Raji (cell line): ENCODE measurements around the gene CLEC5A.

Experiments
- POLR2A ChIP-seq: IDR thresholded peaks from 2 replicates; pipeline ENCODE4 v1.6.1; 2011; ENCODE audit warnings: low read depth, low read length, control low read depth; ENCODE audit not compliant: insufficient read depth

Gene CLEC5A

DNA sequence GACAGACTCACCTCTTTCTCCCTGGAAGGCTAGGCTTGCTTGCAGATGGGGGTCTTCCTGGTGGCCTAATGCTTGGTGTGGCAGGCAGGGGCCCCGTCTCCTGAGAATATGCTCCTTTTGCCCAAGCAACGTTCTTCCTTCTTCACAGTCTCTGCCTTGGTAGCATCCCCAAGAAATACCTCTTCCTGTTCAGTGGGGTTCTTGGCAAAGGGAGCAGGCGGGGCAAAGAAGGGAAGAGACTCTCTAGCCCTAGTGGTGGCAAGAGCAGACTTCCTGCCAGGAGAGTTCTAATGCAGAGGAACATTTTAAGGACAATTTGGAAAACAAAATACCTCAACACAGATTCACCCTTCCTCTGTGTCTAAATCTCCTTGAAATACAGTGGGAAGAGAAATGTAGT, at the start of gene CLEC5A:
CLEC5A (minus strand) TSS at position 179 of the 400 bp plus-strand sequence. CDS start 682 bp downstream, outside the sequence.
- TF ChIP-seq POLR2A, result no peak

DNA sequence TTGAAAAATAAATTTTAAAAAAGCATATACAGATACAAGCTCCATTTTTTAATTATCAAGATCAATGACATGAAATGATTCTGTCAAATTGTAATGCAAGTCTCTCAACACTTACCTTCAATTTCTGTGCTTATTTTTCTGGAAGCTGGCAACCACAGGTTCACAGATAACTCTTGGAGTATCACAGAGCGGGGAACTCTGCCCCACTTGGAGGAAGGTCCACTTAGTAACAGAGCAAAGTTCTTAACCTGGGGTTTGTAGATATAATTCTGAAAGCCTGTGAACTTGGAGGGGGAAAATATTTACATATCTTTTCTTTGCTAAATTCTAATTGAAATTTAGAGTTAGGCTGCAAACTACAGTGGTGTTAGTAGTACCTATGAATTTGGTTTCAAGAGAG, 46.6 kb upstream of the CLEC5A start:
- TF ChIP-seq POLR2A, result no peak

DNA sequence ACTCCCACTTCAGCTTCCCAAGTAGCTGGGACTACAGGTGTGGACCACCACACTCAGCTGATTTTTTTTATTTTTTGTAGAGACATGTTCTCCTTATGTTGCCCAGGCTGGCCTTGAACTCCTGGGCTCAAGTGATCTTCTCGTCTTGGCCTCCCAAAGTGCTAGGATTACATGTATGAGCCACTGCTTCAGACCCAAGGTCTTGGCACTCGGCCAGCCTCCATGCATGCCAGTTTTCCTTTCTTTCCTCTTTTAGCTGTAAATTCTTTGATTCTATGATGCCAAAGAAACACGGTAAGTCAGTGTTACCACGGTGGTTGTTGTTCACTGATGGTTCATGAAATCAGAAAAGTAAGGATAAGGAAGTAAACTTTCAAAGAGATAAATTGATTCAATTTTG, 45.9 kb upstream of the CLEC5A start:
- no peak for TF ChIP-seq POLR2A

DNA sequence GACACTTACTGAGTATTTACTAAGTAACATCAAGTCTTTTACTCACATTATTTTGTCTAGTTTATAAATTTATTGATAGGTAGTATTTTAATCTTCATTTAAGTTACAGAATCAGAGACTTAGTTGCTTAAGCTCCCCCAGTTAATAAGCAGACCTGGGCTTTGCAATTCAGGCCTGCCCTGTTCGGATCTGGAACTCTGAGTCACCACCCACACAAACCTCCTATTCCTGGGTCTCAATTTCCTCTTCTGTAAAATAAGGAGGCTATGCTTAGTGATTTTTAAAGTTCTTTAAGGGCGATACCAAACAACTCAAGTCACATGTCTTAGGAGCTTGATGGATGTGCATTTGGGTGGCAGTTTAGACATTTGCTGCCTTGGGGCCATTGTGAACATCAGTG, 45.4 kb upstream of the CLEC5A start:
- no peak for TF ChIP-seq POLR2A

DNA sequence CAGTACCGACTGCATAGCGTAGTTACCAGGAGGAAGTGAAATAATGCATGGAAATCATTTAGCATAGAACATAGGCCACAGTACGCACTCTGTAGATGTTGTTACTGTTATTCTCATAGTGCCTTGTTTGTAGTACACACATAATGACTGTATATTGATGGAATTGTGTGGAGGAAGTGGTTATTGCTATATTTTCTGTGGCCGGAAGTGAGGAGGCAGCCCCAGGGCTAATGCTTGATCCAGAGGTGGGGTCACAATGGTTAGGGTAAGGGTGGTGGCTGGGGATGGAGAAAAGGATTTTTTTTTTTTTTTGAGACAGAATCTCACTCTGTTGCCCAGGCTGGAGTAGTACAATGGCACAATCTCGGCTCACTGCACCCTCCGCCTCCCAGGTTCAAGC, 44.4 kb upstream of the CLEC5A start:
- no peak for TF ChIP-seq POLR2A

DNA sequence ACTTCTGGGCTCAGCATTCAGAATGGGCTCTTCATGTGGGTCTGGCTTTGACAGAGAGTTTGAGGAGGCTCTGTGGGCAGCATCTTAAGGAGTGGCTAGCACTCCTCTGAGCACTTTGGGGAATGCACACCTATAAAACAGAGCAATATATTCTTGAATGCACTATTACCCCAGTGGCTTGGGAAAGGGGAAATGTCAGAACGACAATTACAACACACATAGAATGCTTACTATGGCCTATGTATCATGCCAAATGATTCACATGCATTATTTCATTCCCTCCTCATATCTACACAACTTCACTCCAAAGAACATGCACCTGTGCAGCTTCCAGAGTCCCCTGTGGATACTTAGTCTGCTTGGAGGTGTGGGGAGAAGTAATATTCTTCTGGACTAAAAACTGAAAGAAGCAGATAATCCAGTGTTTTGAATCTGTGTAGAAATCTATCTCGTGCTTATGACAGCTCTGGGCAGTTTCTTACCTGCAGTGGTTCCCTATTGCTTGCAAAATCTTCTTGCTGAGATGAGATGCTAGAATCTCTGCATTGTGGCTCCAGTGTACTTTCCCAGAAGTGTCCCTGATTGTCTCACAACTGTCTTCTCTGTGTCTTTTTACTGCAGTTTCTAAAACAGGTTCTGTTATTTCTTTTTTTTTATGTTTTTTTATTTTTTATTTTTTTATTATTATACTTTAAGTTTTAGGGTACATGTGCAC, 43.4 kb upstream of the CLEC5A start:
- TF ChIP-seq POLR2A, result no peak

DNA sequence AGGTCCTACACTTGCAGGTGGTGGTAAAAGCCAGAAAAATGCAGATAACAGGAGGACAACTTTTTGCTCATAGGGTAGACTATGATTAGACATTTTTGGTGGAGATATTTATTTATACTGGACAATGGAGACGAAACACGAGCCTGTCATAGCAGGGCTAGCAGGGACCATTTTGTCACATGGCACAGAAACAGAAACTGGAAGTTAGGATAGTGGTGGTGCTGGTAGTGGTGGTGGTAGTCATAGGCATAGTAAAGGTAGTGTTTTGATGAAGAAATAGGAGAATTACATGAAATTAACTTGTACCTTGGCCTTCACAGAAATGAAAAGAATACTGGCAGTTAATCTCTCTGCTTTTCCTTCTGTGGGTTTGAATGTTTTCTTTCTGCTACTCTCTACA, 40.1 kb upstream of the CLEC5A start:
- TF ChIP-seq POLR2A, result no peak

DNA sequence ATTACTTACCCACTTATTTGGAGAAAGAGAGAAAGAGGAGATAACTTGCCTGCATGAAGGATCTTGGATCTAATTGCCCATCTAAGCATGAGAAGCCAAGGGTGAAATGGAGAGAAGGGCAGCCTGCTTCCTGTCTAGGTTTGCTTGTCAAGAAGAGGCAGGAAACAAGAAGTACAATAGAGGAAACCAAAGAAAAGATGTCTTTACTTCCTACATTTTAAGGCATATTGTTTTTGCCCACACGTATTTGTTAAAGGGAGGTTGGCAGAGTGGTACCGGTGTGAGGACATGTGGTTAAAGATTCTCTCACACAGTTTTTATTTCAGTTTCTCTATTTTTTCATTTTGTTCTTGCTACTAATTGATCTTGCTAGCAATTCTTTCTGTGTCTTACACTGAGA, 32.8 kb upstream of the CLEC5A start:
- no peak for TF ChIP-seq POLR2A

DNA sequence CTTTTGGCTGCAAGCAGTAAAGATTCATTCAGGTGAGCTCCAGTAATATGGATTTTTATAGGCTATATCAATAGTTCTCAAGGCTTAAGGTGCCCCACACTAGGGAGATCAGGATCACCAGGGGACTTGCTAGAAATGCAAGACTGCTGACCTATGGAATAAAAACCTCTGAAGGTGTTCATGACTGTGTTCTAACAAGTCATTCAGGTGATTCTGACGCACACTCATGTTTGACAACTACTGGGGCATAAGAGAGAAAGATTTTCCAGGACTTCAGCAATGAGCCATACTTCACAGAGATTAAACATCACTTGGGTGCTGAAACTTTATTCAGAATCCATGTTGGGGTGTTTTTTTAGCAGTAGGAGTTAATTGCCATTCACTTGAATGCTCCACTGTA, 31.6 kb upstream of the CLEC5A start:
- no peak for TF ChIP-seq POLR2A

DNA sequence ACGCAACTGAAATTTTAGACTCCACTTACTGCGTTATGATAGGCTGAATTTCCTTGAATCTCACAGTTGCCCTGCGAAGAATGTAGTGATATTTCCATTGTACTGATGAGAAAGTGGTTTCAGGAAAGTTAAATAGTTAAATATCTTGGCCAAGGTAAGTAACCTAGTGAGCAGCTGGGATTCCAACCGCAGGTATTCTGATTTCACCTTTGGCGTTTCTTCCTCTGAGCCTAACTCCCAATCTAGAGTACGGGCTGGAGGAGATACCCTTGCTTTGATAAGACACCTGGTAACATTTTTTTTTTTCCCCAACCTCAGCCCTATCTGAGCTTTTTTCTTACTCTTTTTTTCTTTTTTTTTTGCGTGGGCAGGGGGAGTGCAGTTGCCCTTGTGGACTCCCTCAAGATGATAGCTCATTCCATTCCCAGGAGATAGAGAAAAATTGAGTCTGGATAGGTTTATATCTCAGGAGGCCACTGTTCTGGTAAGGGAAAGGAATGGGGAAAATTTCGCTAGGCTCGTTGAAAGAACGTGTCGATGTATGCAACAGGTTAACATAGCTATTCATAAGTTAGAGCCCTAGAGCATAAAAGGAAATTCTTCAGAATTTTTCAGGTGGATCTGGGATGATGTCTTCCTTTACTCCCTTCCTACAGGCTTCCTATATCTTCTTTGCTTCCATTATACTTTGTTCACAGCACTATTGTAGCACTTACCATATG, 29.9 kb upstream of the CLEC5A start:
- TF ChIP-seq POLR2A, result no peak

DNA sequence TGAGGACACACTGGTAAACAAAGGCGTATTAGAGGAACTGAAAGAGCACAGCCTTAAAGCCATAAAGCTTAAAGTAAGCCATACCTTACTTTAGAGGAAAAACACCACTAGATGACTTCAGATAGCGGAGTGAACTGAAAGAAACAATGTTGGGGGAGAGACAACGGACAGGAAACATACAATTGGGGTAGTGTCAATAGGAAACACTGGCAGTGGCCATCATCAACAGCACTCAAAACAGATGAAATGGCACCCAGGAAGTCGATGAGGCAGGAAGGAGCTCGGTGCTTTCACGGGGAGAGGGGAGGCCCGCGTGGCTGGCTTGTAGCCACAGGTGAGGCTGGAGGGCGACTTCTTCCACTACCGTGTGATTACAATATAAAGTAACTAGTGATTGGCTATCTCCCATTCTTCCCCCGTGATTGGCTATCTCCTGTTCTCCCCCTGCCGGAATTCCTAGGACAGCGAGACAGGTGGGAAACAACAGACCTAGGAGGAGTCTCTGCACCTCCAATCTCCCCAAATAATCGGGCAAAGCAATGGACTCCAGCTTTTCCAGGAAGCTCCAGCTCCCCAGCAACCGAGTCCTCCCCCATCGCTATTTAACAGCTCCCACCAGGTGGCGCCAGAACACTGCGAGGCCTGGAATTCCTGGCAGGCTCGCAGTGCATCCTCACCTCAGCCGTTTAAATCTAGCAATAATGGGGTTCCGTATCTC, 29.2 kb upstream of the CLEC5A start:
- no peak for TF ChIP-seq POLR2A

DNA sequence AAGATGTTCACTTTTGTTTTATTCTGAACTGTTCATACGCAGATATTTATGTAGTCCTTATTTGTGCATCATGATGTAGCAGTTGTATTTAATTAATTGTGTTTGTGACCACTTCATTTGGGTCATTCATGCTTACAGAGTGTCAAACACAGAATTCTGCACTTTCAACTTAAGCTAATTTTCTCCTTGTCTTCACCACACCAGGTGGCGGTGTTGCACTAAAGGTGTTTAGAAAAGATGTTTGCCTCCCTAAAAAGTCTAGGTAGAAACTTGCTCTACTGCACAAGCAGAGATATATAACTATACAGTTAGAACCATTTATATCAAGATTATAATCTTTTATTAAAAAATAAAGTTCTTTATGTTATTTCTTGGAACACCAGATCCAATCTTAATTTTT, 28.1 kb upstream of the CLEC5A start:
- TF ChIP-seq POLR2A, result no peak

DNA sequence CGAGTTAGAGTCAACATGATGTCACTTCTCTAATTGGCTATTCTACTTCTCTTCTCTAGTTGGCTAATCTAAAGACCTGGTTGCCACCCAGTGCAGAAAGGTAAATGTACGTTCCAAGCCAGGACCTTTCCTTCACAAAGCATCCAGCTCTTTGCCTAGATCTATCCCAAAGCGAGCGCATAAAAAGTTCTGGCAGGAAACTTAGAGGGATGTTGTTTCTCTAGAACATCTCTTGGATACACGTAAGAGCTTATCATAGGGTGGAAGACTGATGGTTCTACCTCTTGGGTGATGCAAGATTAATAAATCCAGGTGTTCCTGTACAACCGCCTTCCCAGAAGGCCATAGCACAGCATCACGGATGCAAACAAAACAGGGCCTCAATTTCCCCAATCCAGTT, 26.9 kb upstream of the CLEC5A start, which contains the start of gene TAS2R38:
TAS2R38 (minus strand) TSS at position 101 of the 400 bp plus-strand sequence; CDS start at position 17, 84 bp downstream.
- TF ChIP-seq POLR2A, result no peak

DNA sequence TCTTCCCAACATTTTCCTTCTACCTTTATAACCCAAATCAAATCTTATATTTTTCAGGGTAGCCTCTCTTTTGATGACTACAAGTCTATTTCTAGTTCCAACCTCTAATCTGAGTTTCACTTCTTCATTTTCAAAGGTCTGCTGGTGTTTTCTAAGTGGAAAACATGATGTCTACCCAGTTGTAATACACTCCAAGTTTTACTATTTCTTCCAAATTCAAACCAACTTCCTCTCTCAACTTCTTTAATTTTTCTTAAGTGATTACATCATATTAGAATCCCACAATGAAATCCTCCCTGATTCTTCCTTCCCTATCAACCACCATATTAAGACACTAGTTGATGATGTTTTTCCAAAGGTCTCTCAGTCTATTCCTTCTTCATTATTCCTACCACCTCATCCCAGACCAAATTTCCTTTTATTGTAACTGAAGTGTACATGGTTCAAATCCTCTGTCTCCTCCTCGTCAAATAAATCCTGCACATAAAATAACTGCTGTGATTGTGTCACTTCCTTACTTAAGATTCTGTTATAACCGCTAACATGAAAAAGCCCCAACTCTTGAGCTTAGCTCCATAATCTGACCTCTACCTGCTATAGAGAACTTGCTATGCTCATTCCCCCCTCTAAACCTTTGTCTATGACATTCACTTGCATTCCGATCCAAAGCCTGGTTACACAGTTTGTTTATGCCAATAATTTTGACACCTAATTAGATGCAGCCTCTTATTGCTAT, 14.1 kb upstream of the CLEC5A start:
- no peak for TF ChIP-seq POLR2A

DNA sequence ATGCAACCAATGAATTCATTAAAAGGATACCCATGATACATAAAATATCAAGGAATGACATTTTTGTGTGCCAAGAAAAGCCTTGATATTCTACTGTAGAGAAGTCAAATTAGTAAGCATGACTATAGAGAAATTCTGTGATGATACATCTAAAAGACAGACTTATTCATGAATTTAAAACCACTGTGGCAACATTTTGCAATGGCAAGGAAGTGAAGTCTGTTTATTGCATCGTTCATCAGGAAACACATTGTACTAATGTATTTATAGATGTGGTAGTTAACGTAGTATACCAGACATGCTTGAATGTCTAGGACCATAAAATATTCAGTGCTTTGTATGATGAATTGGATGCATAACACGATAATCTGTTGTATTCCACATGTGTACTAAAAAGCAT, 9.3 kb upstream of the CLEC5A start:
- no peak for TF ChIP-seq POLR2A
